NT2/D1 (cell line): Measurements from ENCODE around the gene PTPRH.

Source experiments
- SUZ12 ChIP-seq: IDR thresholded peaks from 2 replicates; pipeline ENCODE4 v1.6.1; 2011; ENCODE audit not compliant: insufficient read length, insufficient read depth; ENCODE audit errors: extremely low read depth
- YY1 ChIP-seq: IDR thresholded peaks from 2 replicates; pipeline ENCODE4 v1.6.1; 2011; ENCODE audit not compliant: insufficient read length, insufficient read depth
- ZNF274 ChIP-seq: IDR thresholded peaks from 2 replicates; pipeline ENCODE4 v1.6.1; 2011; ENCODE audit warnings: mild to moderate bottlenecking, low read depth, low read length

GRCh38 chr19:55208880-55209692, at the start of gene PTPRH:
- TF ChIP-seq SUZ12 (no peak), YY1 (no peak), ZNF274 (no peak)
